Caco-2 (cell line): Measurements from ENCODE around the gene INPP5D. TPM values are rescaled to one million over a fixed set of nuclear protein-coding genes. Genes with fewer than 3 reads are reported as not detected.

ENCODE experiments used
- BruUV-seq: library from RNA; stranded (reverse); fragments of 400-500 nt; replicated peaks from 2 replicates; lab custom pipeline; 2021; lab: Mats Ljungman, UMichigan
- CTCF ChIA-PET: fragments of 300-600 bp; sonication (Branson Sonifier 250); formaldehyde crosslinking; loops from one replicate; lab custom pipeline; 2022; ENCODE audit warnings: antibody characterized with exemption; lab: Charles Lee
- POLR2A ChIA-PET: fragments of 300-600 bp; sonication (Branson Sonifier 250); formaldehyde crosslinking; loops from one replicate; lab custom pipeline; 2022; ENCODE audit warnings: antibody characterized with exemption; lab: Charles Lee
- DNase-seq, 2 experiments: peaks; one replicate each; pipeline versions ENCODE4 v3.0.0 to v3.0.0-alpha.2; 2020 to 2022
- H3K27me3 ChIP-seq: replicated peaks from 2 replicates; pipeline ENCODE4 v1.6.0; 2011; ENCODE audit warnings: low read length; ENCODE audit not compliant: control insufficient read depth, insufficient read depth
- H3K36me3 ChIP-seq: 2 replicates; pipeline ENCODE4 v1.5.1; 2011; ENCODE audit warnings: low read length; ENCODE audit not compliant: control insufficient read depth, insufficient read depth
- H3K4me1 ChIP-seq: fragments of 250-450 bp; sonication (Bioruptor Pico); 2 replicates; pipeline ENCODE4 v1.5.1; 2020; ENCODE audit warnings: mild to moderate bottlenecking
- H3K4me3 ChIP-seq: 2 replicates; pipeline ENCODE4 v1.5.1; 2011; ENCODE audit warnings: low read depth, mild to moderate bottlenecking, control low read depth, low read length
- H3K9me3 ChIP-seq: fragments of 250-450 bp; sonication (Bioruptor Pico); 2 replicates; pipeline ENCODE4 v1.5.1; 2020; ENCODE audit warnings: mild to moderate bottlenecking, moderate library complexity
- H3K27ac Mint-ChIP-seq: one replicate; pipeline ENCODE4 v1.8.0; 2022; ENCODE audit warnings: mixed read lengths; ENCODE audit not compliant: unreplicated experiment
- H3K27me3 Mint-ChIP-seq: one replicate; pipeline ENCODE4 v1.8.0; 2022; ENCODE audit warnings: mixed read lengths; ENCODE audit not compliant: insufficient read depth, unreplicated experiment
- H3K36me3 Mint-ChIP-seq: one replicate; pipeline ENCODE4 v1.8.0; 2022; ENCODE audit warnings: mild to moderate bottlenecking, mixed read lengths; ENCODE audit not compliant: insufficient read depth, unreplicated experiment
- H3K4me1 Mint-ChIP-seq: one replicate; pipeline ENCODE4 v1.8.0; 2022; ENCODE audit warnings: low read depth, mixed read lengths; ENCODE audit not compliant: unreplicated experiment
- H3K4me3 Mint-ChIP-seq: one replicate; pipeline ENCODE4 v1.8.0; 2022; ENCODE audit warnings: mild to moderate bottlenecking, moderate library complexity, mixed read lengths; ENCODE audit not compliant: unreplicated experiment
- H3K9me3 Mint-ChIP-seq: one replicate; pipeline ENCODE4 v1.8.0; 2022; ENCODE audit warnings: mixed read lengths; ENCODE audit not compliant: unreplicated experiment
- CTCF ChIP-seq, 2 experiments: fragments of 200-600 bp in 1 of 2; IDR thresholded peaks; 1 replicate in 1 of 2; 2 replicates in 1 of 2; pipeline versions ENCODE4 v1.5.1 to v1.8.0; 2011 to 2022; ENCODE audit warnings: antibody characterized with exemption in 1 of 2, control low read depth in 1 of 2, inconsistent platforms in 1 of 2, low read depth in 1 of 2, low read length in 1 of 2, mild to moderate bottlenecking in 1 of 2, moderate library complexity in 1 of 2; ENCODE audit not compliant: insufficient read depth in 1 of 2, severe bottlenecking in 1 of 2, unreplicated experiment in 1 of 2
- intact Hi-C: fragments of 100-400 bp; cut with micrococcal nuclease; formaldehyde crosslinking; loops from one replicate; pipeline ENCODE4 v1.10.0; 2022; ENCODE audit not compliant: unreplicated experiment
- total RNA-seq: library from RNA; stranded (reverse); gene quantifications from 2 replicates; pipeline ENCODE4 v1.2.3, GENCODE V29; 2022

Gene INPP5D
- total RNA-seq, 1 experiment from 2014 or later, result not detected

DNA sequence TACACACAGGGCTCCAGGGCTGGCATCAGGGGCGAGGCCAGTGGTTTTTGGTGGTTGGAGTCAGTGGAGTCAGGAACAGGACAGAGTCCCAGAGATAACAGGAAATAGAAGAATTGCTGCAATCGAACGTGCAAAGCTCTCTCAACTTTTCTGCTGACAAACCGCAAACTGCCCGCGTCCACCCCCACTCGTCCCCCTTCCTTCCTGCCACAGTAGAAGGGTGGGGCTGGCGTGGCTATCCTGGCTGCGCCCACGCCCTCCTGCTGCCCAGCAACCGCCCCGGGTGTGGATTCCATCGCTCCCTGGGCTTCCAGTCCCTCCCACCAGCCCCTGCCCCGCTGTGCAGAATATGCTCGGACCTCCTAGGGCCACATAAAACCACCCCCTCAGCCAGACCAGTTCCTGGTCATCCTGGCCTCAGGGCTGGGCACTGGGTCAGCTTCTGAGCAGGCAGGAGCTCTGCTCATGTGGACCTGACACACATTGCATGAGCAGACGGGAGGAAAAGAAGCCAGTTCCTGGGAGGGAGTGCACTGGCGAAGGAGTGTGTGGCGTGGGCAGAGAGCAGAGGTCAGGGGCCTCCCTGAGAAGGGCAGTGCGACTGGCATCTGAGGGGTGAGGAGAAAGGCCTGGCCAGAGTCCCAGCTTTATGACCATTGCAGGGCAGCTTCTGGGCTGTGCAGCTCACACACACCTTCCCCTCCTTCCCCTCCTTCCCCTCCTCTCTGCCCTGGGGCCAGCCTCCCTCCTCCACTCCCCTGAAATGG is 105.9 kb downstream of the INPP5D start:
- ChIA-PET CTCF (no interaction called here), POLR2A (no interaction called here)
- H3K4me1 Mint-ChIP-seq, result no peaks in the 10 kb centered on the region
- no peak overlapping the region for H3K4me3 ChIP-seq
- no peak for TF ChIP-seq CTCF (IDR thresholded peaks at IDR 0.05; ENCODE audit: insufficient read depth in 1 of 2, low read depth in 1 of 2, low read length in 1 of 2, severe bottlenecking in 1 of 2, unreplicated experiment in 1 of 2)
- no peak overlapping the region for H3K4me3 Mint-ChIP-seq
- H3K9me3 Mint-ChIP-seq, result no peaks in the 10 kb centered on the region
- no peaks in the 10 kb centered on the region for H3K36me3 Mint-ChIP-seq
- H3K27ac Mint-ChIP-seq, result no peak overlapping the region
- DNase-seq, result no peak
- H3K4me1 ChIP-seq, result no peaks in the 10 kb centered on the region
- no peaks in the 10 kb centered on the region for H3K36me3 ChIP-seq
- H3K9me3 ChIP-seq, result no peaks in the 10 kb centered on the region
- peaks cover 4% of the 10 kb centered on the region for H3K27me3 Mint-ChIP-seq
- intact Hi-C loops, result no loop called here
- H3K27me3 ChIP-seq, result no peaks in the 10 kb centered on the region
- BruUV-seq, result no TSS peak

DNA sequence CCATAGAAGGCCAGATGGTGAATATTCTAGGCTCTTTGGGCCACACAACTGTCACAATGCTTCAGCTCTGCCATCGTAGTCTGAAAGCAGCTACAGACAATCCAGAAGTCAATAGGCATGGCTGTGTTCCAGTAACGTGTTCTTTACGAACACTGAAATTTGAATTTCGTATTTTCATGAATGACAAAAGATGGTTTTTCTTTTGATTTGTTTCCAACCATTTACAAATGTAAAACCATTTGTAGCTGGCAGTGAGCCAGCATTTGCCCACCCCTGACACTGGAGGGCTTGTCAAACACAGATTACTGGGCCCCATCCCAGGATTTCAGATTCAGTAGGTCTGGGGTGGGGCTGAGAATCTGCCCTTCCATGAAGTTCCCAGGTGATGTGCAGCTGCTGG is 108.3 kb downstream of the INPP5D start:
- H3K27me3 ChIP-seq, result no peaks in the 10 kb centered on the region
- CTCF ChIA-PET, result no interaction called here
- Mint-ChIP-seq H3K4me3 (no peak overlapping the region), H3K27ac (no peak overlapping the region), H3K36me3 (no peaks in the 10 kb centered on the region), H3K4me1 (no peaks in the 10 kb centered on the region), H3K9me3 (no peaks in the 10 kb centered on the region), H3K27me3 (peaks cover 4% of the 10 kb centered on the region)
- DNase-seq, result no peak
- no TSS peak for BruUV-seq
- no peaks in the 10 kb centered on the region for H3K4me1 ChIP-seq
- intact Hi-C loops, result no loop called here
- H3K9me3 ChIP-seq, result no peaks in the 10 kb centered on the region
- no peak overlapping the region for H3K4me3 ChIP-seq
- no peak for TF ChIP-seq CTCF (IDR thresholded peaks at IDR 0.05; ENCODE audit: insufficient read depth in 1 of 2, low read depth in 1 of 2, low read length in 1 of 2, severe bottlenecking in 1 of 2, unreplicated experiment in 1 of 2)
- H3K36me3 ChIP-seq, result no peaks in the 10 kb centered on the region
- POLR2A ChIA-PET, result no interaction called here

DNA sequence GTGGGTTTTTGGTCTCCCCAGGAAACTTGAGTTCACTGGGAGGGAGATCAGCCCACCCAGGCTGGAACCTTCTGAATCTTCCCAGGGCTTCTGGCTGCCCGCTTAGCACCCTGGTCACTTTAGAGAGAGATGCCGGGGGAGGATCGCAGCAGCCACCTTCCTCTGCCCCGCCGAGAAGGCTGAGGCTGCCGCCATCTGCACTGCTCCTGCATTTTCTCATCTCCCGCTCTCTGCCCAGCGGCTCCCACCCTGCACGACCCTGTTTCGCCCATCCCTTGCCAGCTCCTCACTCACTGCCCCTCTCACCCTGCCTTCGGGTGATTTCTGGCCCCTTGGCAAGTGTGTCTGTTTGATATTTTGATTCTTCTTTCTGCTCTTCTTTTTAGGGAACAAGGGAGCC is 108.8 kb downstream of the INPP5D start:
- Histone ChIP-seq H3K9me3 (no peaks in the 10 kb centered on the region), H3K4me3 (no peak overlapping the region), H3K36me3 (no peaks in the 10 kb centered on the region), H3K4me1 (no peaks in the 10 kb centered on the region), H3K27me3 (no peaks in the 10 kb centered on the region)
- ChIA-PET POLR2A (no interaction called here), CTCF (no interaction called here)
- H3K27ac Mint-ChIP-seq, result no peak overlapping the region
- intact Hi-C loops, result no loop called here
- no peak for TF ChIP-seq CTCF (IDR thresholded peaks at IDR 0.05; ENCODE audit: insufficient read depth in 1 of 2, low read depth in 1 of 2, low read length in 1 of 2, severe bottlenecking in 1 of 2, unreplicated experiment in 1 of 2)
- H3K4me1 Mint-ChIP-seq, result no peaks in the 10 kb centered on the region
- DNase-seq, result no peak
- no peaks in the 10 kb centered on the region for H3K36me3 Mint-ChIP-seq
- no TSS peak for BruUV-seq
- H3K4me3 Mint-ChIP-seq, result no peak overlapping the region
- no peaks in the 10 kb centered on the region for H3K9me3 Mint-ChIP-seq
- peaks cover 4% of the 10 kb centered on the region for H3K27me3 Mint-ChIP-seq
